SU-DHL-6 (cell line): ENCODE results near the gene SRRM2.

Experiments
- CTCF ChIP-seq: fragments of 200-600 bp; sonication (generic); IDR thresholded peaks from one replicate; pipeline ENCODE4 v1.5.1; 2017; ENCODE audit warnings: antibody characterized with exemption, mild to moderate bottlenecking, low read length, moderate library complexity; ENCODE audit not compliant: insufficient read depth, poor library complexity, severe bottlenecking
- EZH2phosphoT487 ChIP-seq: fragments of 200-600 bp; sonication (generic), shearing (Covaris generic); conservative IDR thresholded peaks from 2 replicates; pipeline ENCODE4 v1.6.1; 2018; ENCODE audit warnings: mild to moderate bottlenecking, antibody characterized with exemption, low read length, moderate library complexity, mixed read lengths

- TF ChIP-seq EZH2phosphoT487 (no peak), CTCF (no peak)
Measured at GRCh38 chr16:2810651-2811050, 58.2 kb downstream of the SRRM2 start.
